Inflammatory macrophage treated with lipopolysaccharide for 1 hour (primary cell): Measurements from ENCODE around the gene CTDSPL.

ENCODE experiments used
- DNase-seq, 2 donors: peaks; one replicate each; pipeline ENCODE4 v3.0.0-alpha.2; 2020 to 2022

Gene CTDSPL

GRCh38 chr3:37945156-37945806, 83.6 kb downstream of the CTDSPL start:
- no peak for DNase-seq

DNA sequence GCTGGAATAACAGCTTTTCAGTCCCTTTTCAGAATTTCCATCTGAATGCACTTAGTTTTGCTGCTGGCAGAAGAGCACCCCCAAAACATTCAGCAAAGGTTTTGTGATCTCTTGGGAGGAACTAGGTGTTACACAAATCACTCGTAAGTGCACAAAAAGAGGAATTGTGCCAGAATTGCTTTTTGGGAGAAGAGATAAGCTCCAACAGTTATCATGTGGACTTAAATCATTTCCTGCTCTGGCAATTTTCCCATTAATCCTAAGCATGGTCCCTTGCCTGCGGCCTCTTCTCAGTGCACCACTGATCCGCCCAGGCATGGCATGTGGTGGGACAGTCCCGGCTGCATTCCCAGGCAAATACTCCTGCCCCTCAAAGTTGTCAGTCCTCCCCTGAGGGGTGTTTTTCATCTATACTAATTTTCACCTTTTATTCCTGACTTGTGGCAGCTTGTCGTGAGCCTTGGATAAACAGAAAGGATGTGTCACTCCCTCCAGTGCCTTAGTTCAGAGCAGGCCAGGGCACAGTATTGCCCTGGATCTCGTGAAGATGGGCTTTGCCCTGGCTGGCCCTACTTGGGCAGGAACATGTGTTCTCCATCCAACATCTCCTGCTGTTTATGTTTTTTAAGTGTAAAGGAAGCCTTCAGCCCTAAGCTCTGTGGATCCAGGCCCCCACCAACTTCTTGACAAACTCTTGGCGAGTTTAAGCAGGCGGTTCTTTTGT, 84.3 kb downstream of the CTDSPL start:
- peak; percentile 25 to 44 for DNase-seq

DNA sequence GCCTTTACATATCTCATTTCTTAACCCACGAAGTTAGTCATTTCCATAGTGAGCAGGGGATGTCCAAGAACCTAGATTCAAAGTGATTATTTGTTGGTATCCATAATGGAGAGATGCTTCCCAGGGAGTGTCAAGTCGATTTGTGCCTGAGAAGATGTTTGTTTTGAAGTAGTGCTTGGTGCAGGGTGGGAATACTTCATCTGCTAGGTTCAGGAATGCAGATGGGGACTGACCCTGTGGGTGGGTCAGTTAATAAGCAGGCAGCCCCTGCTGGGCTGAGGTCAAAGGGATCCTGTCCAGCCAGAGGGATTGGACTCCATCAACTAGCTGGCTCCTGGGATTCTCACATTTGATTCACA, 84.8 kb downstream of the CTDSPL start:
- peak in 1 of 2 donors; percentile 7 for DNase-seq

GRCh38 chr3:37949866-37950265, 88.2 kb downstream of the CTDSPL start:
- DNase-seq = no peak

- DNase-seq = no peak
Measured at GRCh38 chr3:37952564-37952963, 90.9 kb downstream of the CTDSPL start.

- DNase-seq = no peak
Measured at GRCh38 chr3:37953226-37953625, 91.5 kb downstream of the CTDSPL start.

- no peak for DNase-seq
Measured at GRCh38 chr3:37953707-37954394, 92.2 kb downstream of the CTDSPL start.

DNA sequence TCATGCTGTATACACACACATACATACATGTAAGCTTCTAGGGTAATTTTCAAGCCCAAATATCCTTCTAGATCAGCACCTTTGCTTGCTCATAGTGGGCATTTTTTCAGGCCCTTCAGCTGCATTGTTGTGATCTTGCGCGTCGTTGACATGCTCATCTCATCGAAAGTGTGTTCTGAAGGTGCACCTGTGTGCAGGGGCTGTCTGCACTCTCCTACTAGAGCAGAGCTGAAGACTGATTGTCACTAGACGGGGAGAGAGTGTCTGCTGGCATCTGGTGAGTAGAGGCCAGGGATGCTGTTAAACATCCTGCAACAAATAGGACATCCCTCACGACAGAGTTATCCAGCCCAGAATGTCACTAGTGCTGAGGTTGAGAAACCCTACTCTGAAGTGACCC, 93.2 kb downstream of the CTDSPL start:
- DNase-seq = no peak

GRCh38 chr3:37955918-37956707, 94.4 kb downstream of the CTDSPL start:
- peak; percentile 49 to 51 for DNase-seq

- DNase-seq = no peak
Measured at GRCh38 chr3:37956723-37957538, 95.3 kb downstream of the CTDSPL start.

GRCh38 chr3:37957539-37957936, 95.9 kb downstream of the CTDSPL start:
- no peak for DNase-seq

DNA sequence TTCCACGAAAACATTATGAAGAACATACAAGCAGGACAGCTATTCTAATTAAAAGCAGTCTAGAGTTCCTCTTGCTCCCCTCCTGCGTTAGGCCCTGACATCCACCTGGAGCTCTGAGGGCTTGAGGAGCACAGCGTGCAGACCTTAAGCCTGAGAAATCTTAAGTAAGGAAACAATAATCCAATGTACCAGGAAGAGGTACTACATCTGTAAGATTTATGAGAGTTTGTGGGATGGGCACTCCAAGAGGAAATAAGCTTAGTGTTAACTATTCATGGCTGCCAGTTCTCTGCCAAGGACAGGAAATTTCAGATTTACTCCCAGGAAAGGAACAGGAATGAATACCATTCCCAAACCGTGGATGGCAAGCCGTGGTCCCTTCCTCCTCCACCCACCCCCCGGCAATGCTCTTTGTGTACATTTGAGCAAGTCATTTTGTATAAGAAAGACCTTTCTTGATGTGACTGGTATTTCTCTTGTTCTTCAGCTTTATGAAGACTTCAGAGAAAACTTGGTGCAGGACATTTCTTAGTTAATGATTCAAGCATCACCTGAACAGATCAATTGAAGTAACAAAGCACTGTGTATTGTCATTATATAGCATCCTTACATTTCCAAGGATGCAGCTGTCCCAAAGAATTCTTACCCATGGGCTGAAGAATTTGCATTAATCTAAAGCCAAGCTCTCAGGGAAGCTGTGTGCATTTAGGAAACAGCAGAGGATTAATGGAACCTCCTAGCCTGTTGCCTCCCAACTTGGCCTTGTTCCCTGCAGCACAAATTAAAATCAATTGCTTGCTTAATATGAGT, 100.1 kb downstream of the CTDSPL start:
- no peak for DNase-seq

DNA sequence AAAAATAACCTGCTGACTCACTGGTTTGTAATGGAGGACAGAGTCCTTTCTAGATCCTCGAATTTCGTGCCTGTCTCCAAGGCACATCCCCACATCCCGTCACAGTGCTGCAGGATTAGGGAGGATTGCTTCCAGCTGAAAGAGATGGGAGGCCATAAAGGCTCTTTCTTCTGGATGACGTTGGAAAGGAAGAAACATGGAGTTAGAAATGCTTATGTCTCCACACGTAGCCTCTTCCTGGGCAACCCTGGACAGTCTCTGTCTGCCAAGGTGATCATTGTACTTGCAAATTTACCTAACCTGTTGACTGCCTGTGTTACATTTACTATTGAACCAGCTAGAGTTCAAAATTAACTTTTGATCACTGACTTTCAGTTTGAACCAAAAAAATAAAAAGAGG, 101.3 kb downstream of the CTDSPL start:
- no peak for DNase-seq

- no peak for DNase-seq
Measured at GRCh38 chr3:37963635-37964034, 102.0 kb downstream of the CTDSPL start.

- DNase-seq = no peak
Measured at GRCh38 chr3:37964146-37964545, 102.5 kb downstream of the CTDSPL start.

DNA sequence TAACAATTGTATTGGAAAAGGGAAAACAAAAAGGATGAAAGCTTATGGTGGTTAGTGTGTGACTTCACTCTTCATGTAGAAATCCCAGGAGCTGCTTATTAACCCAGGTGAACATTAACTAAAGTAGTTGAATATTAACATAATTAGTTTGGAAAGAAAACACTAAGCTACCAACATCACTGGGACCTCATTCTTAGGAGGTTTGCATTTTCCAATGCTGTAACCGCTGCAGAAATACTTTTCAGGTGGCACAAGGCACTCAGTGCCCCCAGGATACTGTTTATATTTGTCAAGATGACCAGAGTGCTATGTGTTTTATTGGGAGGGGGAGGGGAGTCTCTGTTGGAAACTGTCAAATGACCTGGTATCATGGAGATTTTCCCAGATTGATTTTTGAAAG, 103.0 kb downstream of the CTDSPL start:
- DNase-seq = no peak

GRCh38 chr3:37967260-37967881, 105.7 kb downstream of the CTDSPL start:
- peak; percentile 40 to 77 for DNase-seq

DNA sequence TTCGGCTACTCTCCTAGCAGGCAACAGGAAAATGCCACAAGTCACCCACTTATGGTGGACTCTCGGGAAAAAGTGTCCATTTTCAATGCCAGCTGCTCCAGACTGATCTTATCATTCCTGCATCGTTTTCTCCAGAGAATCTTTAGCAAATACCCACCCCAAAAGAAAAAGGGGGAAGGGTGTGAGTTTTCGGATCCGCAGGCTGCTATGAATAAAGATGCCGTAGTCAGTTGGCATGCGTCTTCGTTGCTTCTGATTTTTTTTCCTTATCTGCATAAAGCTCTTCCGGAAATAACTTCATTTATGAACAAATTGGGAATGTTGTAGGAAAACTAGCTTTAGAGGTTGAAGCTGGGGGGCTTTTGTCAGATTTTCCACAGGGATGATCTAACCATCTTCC, 106.5 kb downstream of the CTDSPL start:
- no peak for DNase-seq

DNA sequence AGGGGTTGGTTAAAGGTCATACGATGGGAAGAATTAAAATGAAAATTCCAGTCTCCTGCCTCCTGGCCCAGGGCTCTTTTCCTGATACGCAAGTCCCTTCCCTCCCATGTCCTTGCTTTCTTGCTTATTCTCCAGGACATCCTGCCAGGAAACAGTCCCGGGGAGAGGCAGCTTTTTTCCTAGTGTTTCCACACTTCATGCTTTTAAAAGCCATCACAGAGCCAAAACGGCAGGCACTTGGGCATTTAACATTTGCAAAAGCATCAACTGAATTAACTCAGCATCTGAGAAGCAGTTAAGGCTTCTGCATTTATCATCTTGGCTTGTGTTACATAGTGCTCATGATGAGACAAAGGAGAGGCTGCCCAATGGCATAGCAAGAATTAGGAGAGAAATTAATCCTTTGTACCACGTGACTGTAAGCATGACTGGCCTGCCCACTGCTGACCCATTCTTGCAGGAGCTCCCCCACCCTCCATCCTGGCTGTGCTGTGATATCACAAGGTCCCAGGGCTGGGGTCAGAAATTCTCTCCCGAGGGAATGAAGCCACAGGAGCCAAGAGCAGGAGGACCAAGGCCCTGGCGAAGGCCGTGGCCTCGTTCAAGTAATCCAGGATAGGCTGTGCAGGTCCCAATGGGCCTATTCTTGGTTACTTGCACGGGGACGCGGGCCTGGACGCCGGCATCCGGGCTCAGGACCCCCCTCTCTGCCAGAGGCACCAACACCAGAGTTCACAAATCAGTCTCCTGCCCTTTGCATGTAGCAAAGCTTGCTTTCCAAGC, 107.3 kb downstream of the CTDSPL start:
- DNase-seq = no peak

GRCh38 chr3:37969596-37970100, 108.0 kb downstream of the CTDSPL start:
- no peak for DNase-seq
